GM19351 (cell line): ENCODE data around the gene KRTAP5-3.
"Not testable (repeated sequence)": the region's sequence is repeated elsewhere in the genome, so short reads cannot be mapped to it uniquely, and the experiment has no call there.

ENCODE experiments used
- ATAC-seq: cut with Tn5 transposase; IDR thresholded peaks from one replicate; pipeline ENCODE4 v1.9.1; 2021; ENCODE audit warnings: mild to moderate bottlenecking, moderate library complexity; ENCODE audit not compliant: unreplicated experiment

KRTAP5-3 gene

GRCh38 chr11:1608363-1608762 is at the start of gene KRTAP5-3:
Gene KRTAP5-3, minus strand, starts transcription at chr11:1608463. Its CDS starts 78 bp downstream, at chr11:1608385.
- no peak for ATAC-seq

GRCh38 chr11:1656670-1657069 is 48.4 kb upstream of the KRTAP5-3 start:
- ATAC-seq = no peak

GRCh38 chr11:1656061-1656441 is 47.8 kb upstream of the KRTAP5-3 start:
- ATAC-seq = no peak

- no peak for ATAC-seq
Observed at GRCh38 chr11:1655168-1656060, 47.2 kb upstream of the KRTAP5-3 start.

- no peak for ATAC-seq
Observed at GRCh38 chr11:1654388-1655167, 46.3 kb upstream of the KRTAP5-3 start.

- ATAC-seq = no peak
Observed at GRCh38 chr11:1653541-1654387, 45.5 kb upstream of the KRTAP5-3 start.

GRCh38 chr11:1652771-1653540 is 44.7 kb upstream of the KRTAP5-3 start:
- ATAC-seq = no peak

GRCh38 chr11:1652442-1652770 is 44.1 kb upstream of the KRTAP5-3 start:
- ATAC-seq = no peak

GRCh38 chr11:1652026-1652425 is 43.8 kb upstream of the KRTAP5-3 start:
- no peak for ATAC-seq

GRCh38 chr11:1651411-1651980 is 43.2 kb upstream of the KRTAP5-3 start:
- no peak for ATAC-seq

- no peak for ATAC-seq
Observed at GRCh38 chr11:1650918-1651262, 42.6 kb upstream of the KRTAP5-3 start.

GRCh38 chr11:1650034-1650917 is 42.0 kb upstream of the KRTAP5-3 start:
- ATAC-seq = no peak

GRCh38 chr11:1648653-1649420 is 40.6 kb upstream of the KRTAP5-3 start:
- ATAC-seq = no peak

GRCh38 chr11:1647901-1648652 is 39.8 kb upstream of the KRTAP5-3 start:
- no peak for ATAC-seq

GRCh38 chr11:1646540-1646939 is 38.3 kb upstream of the KRTAP5-3 start:
- not testable (repeated sequence) for ATAC-seq

- no peak for ATAC-seq
Observed at GRCh38 chr11:1645357-1645821, 37.1 kb upstream of the KRTAP5-3 start.

GRCh38 chr11:1644601-1645356 is 36.5 kb upstream of the KRTAP5-3 start:
- no peak for ATAC-seq
